Endothelial cell of umbilical vein (primary cell): ENCODE measurements around the gene AK9. TPM values are rescaled to one million over a fixed set of nuclear protein-coding genes. Genes with fewer than 3 reads are reported as not detected.

ENCODE experiments used
- BruUV-seq: library from RNA; stranded (reverse); fragments of 400-500 nt; replicated peaks from 2 replicates; lab custom pipeline; 2021; lab: Mats Ljungman, UMichigan
- CTCF ChIA-PET: fragments of 300-600, 350-600 bp; sonication (Branson Sonifier 250); formaldehyde crosslinking; loops from one replicate; lab custom pipeline; 2021; ENCODE audit warnings: antibody characterized with exemption, inconsistent platforms; lab: Charles Lee
- POLR2A ChIA-PET: fragments of 300-600, 350-600 bp; sonication (Branson Sonifier 250); formaldehyde crosslinking; loops from one replicate; lab custom pipeline; 2021; ENCODE audit warnings: antibody characterized with exemption, inconsistent platforms; lab: Charles Lee
- DNase-seq: peaks from one replicate; pipeline ENCODE4 v3.0.0-alpha.2; 2011; ENCODE audit warnings: low read depth, low spot score
- FAIRE-seq: peaks from 2 replicates; lab custom pipeline; 2011; peaks lifted over from hg19 to GRCh38; lab: Jason Lieb, UNC
- H2AFZ ChIP-seq: 2 replicates; pipeline ENCODE4 v1.6.0; 2012; ENCODE audit warnings: low read depth, low read length, control low read depth, inconsistent platforms
- H3K27ac ChIP-seq: 2 replicates; pipeline ENCODE4 v1.5.1; 2011; ENCODE audit warnings: low read depth, mild to moderate bottlenecking, control low read depth, low read length, moderate library complexity; ENCODE audit not compliant: insufficient read depth
- H3K27me3 ChIP-seq, 2 experiments: 2 replicates each; pipeline versions ENCODE4 v1.6.0 to v1.6.1; 2011; ENCODE audit warnings: low read length in 2 of 2, mixed read lengths in 1 of 2; ENCODE audit not compliant: control insufficient read depth in 2 of 2, insufficient read depth in 2 of 2
- H3K36me3 ChIP-seq, 2 experiments: 2 replicates in 1 of 2; 3 replicates in 1 of 2; pipeline ENCODE4 v1.5.1; 2011; ENCODE audit warnings: low read length in 2 of 2, mild to moderate bottlenecking in 1 of 2, moderate library complexity in 1 of 2; ENCODE audit not compliant: control insufficient read depth in 2 of 2, insufficient read depth in 2 of 2; ENCODE audit errors: extremely low read depth in 1 of 2
- H3K4me1 ChIP-seq: 3 replicates; pipeline ENCODE4 v1.5.1; 2011; ENCODE audit warnings: mild to moderate bottlenecking, low read length; ENCODE audit not compliant: control insufficient read depth, insufficient read depth; ENCODE audit errors: extremely low read depth
- H3K4me2 ChIP-seq: 2 replicates; pipeline ENCODE4 v1.6.1; 2011; ENCODE audit warnings: low read length, control low read depth, mixed read lengths; ENCODE audit not compliant: insufficient read depth
- H3K4me3 ChIP-seq, 3 experiments: fragments of 200-600 bp in 1 of 3; sonication (generic), shearing (Covaris generic) in 1 of 3; replicated peaks in 1 of 3; 2 replicates each; pipeline ENCODE4 v1.5.1; 2011 to 2016; ENCODE audit warnings: control low read depth in 3 of 3, low read length in 3 of 3, mild to moderate bottlenecking in 2 of 3, inconsistent platforms in 1 of 3, low read depth in 1 of 3, moderate library complexity in 1 of 3; ENCODE audit not compliant: insufficient read depth in 1 of 3
- H3K79me2 ChIP-seq: 2 replicates; pipeline ENCODE4 v1.6.0; 2012; ENCODE audit warnings: low read length, inconsistent platforms; ENCODE audit not compliant: control insufficient read depth, insufficient read depth
- H3K9ac ChIP-seq: replicated peaks from 2 replicates; pipeline ENCODE3; 2011; ENCODE audit warnings: low read length, control low read depth; ENCODE audit not compliant: insufficient read depth; ENCODE audit errors: extremely low read depth
- H3K9me1 ChIP-seq: replicated peaks from 3 replicates; pipeline ENCODE4 v1.6.0; 2011; ENCODE audit warnings: mild to moderate bottlenecking, low read length; ENCODE audit not compliant: control insufficient read depth, insufficient read depth; ENCODE audit errors: extremely low read depth
- H3K9me3 ChIP-seq: replicated peaks from 2 replicates; pipeline ENCODE4 v1.5.1; 2012; ENCODE audit warnings: low read length, inconsistent platforms; ENCODE audit not compliant: control insufficient read depth, insufficient read depth
- H4K20me1 ChIP-seq: replicated peaks from 2 replicates; pipeline ENCODE3; 2011; ENCODE audit warnings: mild to moderate bottlenecking, low read length; ENCODE audit not compliant: control insufficient read depth, insufficient read depth; ENCODE audit errors: extremely low read depth
- FOS ChIP-seq: IDR thresholded peaks from 2 replicates; pipeline ENCODE4 v1.6.1; 2011; ENCODE audit warnings: mild to moderate bottlenecking, low read length, moderate library complexity, borderline replicate concordance; ENCODE audit not compliant: insufficient read depth
- GATA2 ChIP-seq: IDR thresholded peaks from 2 replicates; pipeline ENCODE4 v1.7.0; 2011; ENCODE audit warnings: low read depth, mild to moderate bottlenecking, moderate library complexity, mixed read lengths, low read length; ENCODE audit not compliant: insufficient read length, insufficient read depth
- JUN ChIP-seq: IDR thresholded peaks from 2 replicates; pipeline ENCODE4 v1.6.1; 2011; ENCODE audit warnings: borderline replicate concordance, low read depth; ENCODE audit not compliant: insufficient read length, insufficient read depth
- MYC ChIP-seq: IDR thresholded peaks from one replicate; pipeline ENCODE4 v1.6.1; 2011; ENCODE audit warnings: mild to moderate bottlenecking, low read depth, low read length
- POLR2A ChIP-seq: IDR thresholded peaks from 2 replicates; pipeline ENCODE4 v1.6.1; 2012; ENCODE audit warnings: low read depth, mild to moderate bottlenecking, control low read depth, low read length
- dilution Hi-C: fragments of 300-500 bp; cut with MboI; formaldehyde crosslinking; loops from one replicate; pipeline ENCODE4 v1.15.0; 2019; ENCODE audit warnings: low sequenced_read_pairs; ENCODE audit not compliant: extremely low pct_ligation_motif_present
- intact Hi-C: fragments of 100-400 bp; cut with micrococcal nuclease; formaldehyde crosslinking; loops from one replicate; pipeline ENCODE4 v1.10.0; 2022
- polyA plus RNA-seq, 4 experiments: library from polyadenylated mRNA; depleted of rRNA in 3 of 4; stranded (reverse) in 3 of 4; unstranded in 1 of 4; fragments of >200 nt; gene quantifications; 2 replicates each; pipeline versions ENCODE4 v1.2.1 to v1.2.3, GENCODE V29; 2011 to 2012; ENCODE audit warnings: missing spikeins in 1 of 4
- total RNA-seq: library from RNA; stranded (reverse); gene quantifications from 2 replicates; pipeline ENCODE4 v1.2.3, GENCODE V29; 2021

The AK9 gene
- total and polyA plus RNA-seq, 2 donors (not counting 3 experiments of a cell fraction or from before 2014, with no cell fraction given) = 1.4 to 3.2 TPM

DNA sequence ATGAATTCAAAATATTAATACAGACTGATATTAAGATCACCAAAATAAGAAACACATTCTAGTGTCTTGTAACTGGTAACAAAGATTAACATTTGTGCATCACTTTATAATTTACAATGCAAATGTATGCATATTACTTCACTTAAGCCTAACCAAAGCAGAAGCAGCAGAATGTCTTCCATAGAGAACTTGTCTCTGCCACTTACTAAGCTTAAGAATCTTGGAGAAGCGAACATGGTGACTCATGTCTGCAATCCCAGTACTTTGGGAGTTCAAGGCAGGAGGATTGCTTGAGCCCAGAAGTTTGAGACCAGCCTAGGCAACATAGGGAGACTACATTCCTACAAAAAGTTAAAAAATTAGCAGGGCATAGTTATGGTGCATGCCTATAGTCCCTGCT, 18.8 kb downstream of the AK9 start:
- dilution Hi-C loops = no loop called here
- CTCF ChIA-PET = interaction anchor here (1.2 to 1.6 kb wide), 6 partner anchors 9 to 367 kb away, joined by 3 to 11 read pairs (median 6); partner anchors contain the start of genes AK9 and FIG4
- POLR2A ChIA-PET = no interaction called here

DNA sequence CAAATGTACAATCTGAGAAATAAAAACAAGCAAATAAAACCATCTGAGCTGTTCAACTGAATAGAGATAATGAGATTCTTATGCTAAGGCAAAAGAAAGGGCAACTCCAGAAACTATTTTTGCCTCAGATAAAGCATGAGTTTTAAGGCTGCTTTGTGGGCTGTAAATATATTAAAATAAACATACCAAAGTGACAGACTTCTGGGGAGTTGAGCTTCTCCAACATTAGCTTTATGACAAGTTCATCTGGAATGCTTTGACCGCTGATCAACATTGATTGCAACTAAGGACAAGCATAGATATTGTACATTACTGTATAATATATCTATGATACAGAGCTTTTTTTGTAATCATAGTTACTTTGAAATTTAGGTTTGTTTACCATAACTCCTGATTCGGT, 19.3 kb downstream of the AK9 start:
- dilution Hi-C loops (no loop called here), intact Hi-C loops (loop anchor here (1.0 kb wide), 1 partner anchor 123 kb away; no protein-coding TSS in a partner anchor)
- no TSS peak for BruUV-seq
- H3K9me1 ChIP-seq = no peaks in the 10 kb centered on the region
- H3K9me3 ChIP-seq = no peaks in the 10 kb centered on the region
- ChIA-PET POLR2A (no interaction called here), CTCF (interaction anchor here (1.2 to 1.6 kb wide), 6 partner anchors 8 to 368 kb away, joined by 3 to 11 read pairs (median 6); partner anchors contain the start of genes AK9 and FIG4)
- H3K36me3 ChIP-seq = no peaks in the 10 kb centered on the region
- H2AFZ ChIP-seq = no peak overlapping the region
- H3K9ac ChIP-seq = peak overlapping the region; percentile 67
- TF ChIP-seq POLR2A (peak; percentile 17), JUN (no peak)
- peak; percentile 4 for FAIRE-seq
- peak overlapping the region; percentile 90 for H3K27ac ChIP-seq
- DNase-seq = peak; percentile 29
- peak overlapping the region; percentile 70 for H3K4me2 ChIP-seq
- H3K4me1 ChIP-seq = peaks cover 40% of the 10 kb centered on the region
- H3K4me3 ChIP-seq = no peak overlapping the region
- H4K20me1 ChIP-seq = no peaks in the 10 kb centered on the region
- no peaks in the 10 kb centered on the region for H3K79me2 ChIP-seq
- no peaks in the 10 kb centered on the region for H3K27me3 ChIP-seq

More for the DNA sequence above, 18.8 kb downstream of the AK9 start:
- Histone ChIP-seq H3K27ac (peak overlapping the region; percentile 90), H3K4me3 (no peak overlapping the region), H3K79me2 (no peaks in the 10 kb centered on the region), H3K9me3 (no peaks in the 10 kb centered on the region), H3K4me1 (peaks cover 40% of the 10 kb centered on the region), H3K9ac (peak overlapping the region; percentile 67), H3K36me3 (no peaks in the 10 kb centered on the region), H3K27me3 (no peaks in the 10 kb centered on the region), H2AFZ (no peak overlapping the region), H3K9me1 (no peaks in the 10 kb centered on the region), H4K20me1 (no peaks in the 10 kb centered on the region), H3K4me2 (peak overlapping the region; percentile 70)
- intact Hi-C loops = loop anchor here (1.0 kb wide), 1 partner anchor 122 kb away; no protein-coding TSS in a partner anchor
- TF ChIP-seq GATA2 (no peak), FOS (peak; percentile 10), POLR2A (no peak), JUN (peak; percentile 13), MYC (no peak)
- no TSS peak for BruUV-seq
- FAIRE-seq = no peak
- DNase-seq = peak; percentile 43
